GM23338 (cell line): ENCODE data around the gene FAM124B. TPM values are rescaled to one million over a fixed set of nuclear protein-coding genes. Genes with fewer than 3 reads are reported as not detected.

Experiments
- ATAC-seq: fragments of 200-7000 bp; cut with Tn5 transposase; 3 replicates; pipeline ENCODE4 v1.9.1; 2020
- DNase-seq: peaks from one replicate; pipeline ENCODE4 v3.0.0-alpha.2; 2015; ENCODE audit warnings: low spot score
- H2AFZ ChIP-seq: fragments of 200-600 bp; sonication (generic); 2 replicates; pipeline ENCODE4 v1.8.0; 2016; ENCODE audit warnings: antibody characterized with exemption, mild to moderate bottlenecking, moderate library complexity
- H3F3A ChIP-seq: fragments of 200-600 bp; sonication (generic); replicated peaks from 2 replicates; pipeline ENCODE4 v1.8.0; 2017; ENCODE audit warnings: antibody characterized with exemption, mixed run types, low read depth
- H3K27ac ChIP-seq: fragments of 200-600 bp; sonication (generic); 2 replicates; pipeline ENCODE4 v1.6.1; 2016; ENCODE audit warnings: low read depth
- H3K27me3 ChIP-seq: fragments of 200-600 bp; sonication (generic); 2 replicates; pipeline ENCODE4 v1.8.0; 2016; ENCODE audit warnings: mild to moderate bottlenecking, mixed run types, moderate library complexity; ENCODE audit not compliant: insufficient read depth
- H3K36me3 ChIP-seq: fragments of 200-600 bp; sonication (generic); 2 replicates; pipeline ENCODE4 v1.8.0; 2016; ENCODE audit warnings: mild to moderate bottlenecking; ENCODE audit not compliant: insufficient read depth
- H3K4me1 ChIP-seq: fragments of 200-600 bp; sonication (generic); 2 replicates; pipeline ENCODE4 v1.8.0; 2016; ENCODE audit warnings: mild to moderate bottlenecking, moderate library complexity; ENCODE audit not compliant: insufficient read depth
- H3K4me2 ChIP-seq: fragments of 200-600 bp; sonication (generic); 2 replicates; pipeline ENCODE4 v1.7.1; 2017; ENCODE audit warnings: mixed run types
- H3K4me3 ChIP-seq: fragments of 200-600 bp; sonication (generic); 2 replicates; pipeline ENCODE4 v1.6.1; 2016; ENCODE audit warnings: mixed run types
- H3K79me2 ChIP-seq: fragments of 200-600 bp; sonication (generic); replicated peaks from 2 replicates; pipeline ENCODE4 v1.8.0; 2017; ENCODE audit warnings: mild to moderate bottlenecking; ENCODE audit not compliant: insufficient read depth
- H3K9me2 ChIP-seq: fragments of 200-600 bp; sonication (generic); 2 replicates; pipeline ENCODE4 v1.8.0; 2017; ENCODE audit not compliant: insufficient read depth
- H4K20me1 ChIP-seq: fragments of 200-600 bp; sonication (generic); replicated peaks from 2 replicates; pipeline ENCODE4 v1.8.0; 2017; ENCODE audit warnings: mild to moderate bottlenecking; ENCODE audit not compliant: insufficient read depth
- H3K27ac Mint-ChIP-seq: 2 replicates; pipeline ENCODE4 v1.8.0; 2020; ENCODE audit warnings: inconsistent platforms, mild to moderate bottlenecking, moderate library complexity, mixed read lengths
- H3K27me3 Mint-ChIP-seq: 3 replicates; pipeline ENCODE4 v1.8.0; 2022; ENCODE audit warnings: low read depth, mild to moderate bottlenecking, moderate library complexity, mixed read lengths, inconsistent platforms; ENCODE audit not compliant: insufficient read depth, poor library complexity
- H3K36me3 Mint-ChIP-seq: 3 replicates; pipeline ENCODE4 v1.8.0; 2021; ENCODE audit warnings: low read depth, mild to moderate bottlenecking, inconsistent platforms, moderate library complexity, mixed read lengths
- H3K4me1 Mint-ChIP-seq: 3 replicates; pipeline ENCODE4 v1.8.0; 2020; ENCODE audit warnings: mild to moderate bottlenecking, inconsistent platforms, mixed read lengths
- H3K4me3 Mint-ChIP-seq: 3 replicates; pipeline ENCODE4 v1.8.0; 2021; ENCODE audit warnings: moderate library complexity, mild to moderate bottlenecking, inconsistent platforms, mixed read lengths
- H3K9me3 Mint-ChIP-seq: 3 replicates; pipeline ENCODE4 v1.8.0; 2020; ENCODE audit warnings: moderate library complexity, mild to moderate bottlenecking, inconsistent platforms, mixed read lengths
- CREB1 ChIP-seq: fragments of 250-450 bp; sonication (Bioruptor Pico); IDR thresholded peaks from 2 replicates; pipeline ENCODE4 v1.5.0; 2020; ENCODE audit warnings: low read depth, mild to moderate bottlenecking, moderate library complexity
- ETS1 ChIP-seq: IDR thresholded peaks from 2 replicates; pipeline ENCODE4 v1.6.1; 2016; ENCODE audit warnings: antibody characterized with exemption
- EZH2 ChIP-seq: fragments of 200-600 bp; sonication (generic); IDR thresholded peaks from one replicate; pipeline ENCODE4 v1.8.0; 2017; ENCODE audit warnings: antibody characterized with exemption, mild to moderate bottlenecking, low read depth; ENCODE audit not compliant: unreplicated experiment
- EZH2phosphoT487 ChIP-seq: fragments of 200-600 bp; sonication (generic); IDR thresholded peaks from one replicate; pipeline ENCODE4 v1.8.1; 2018; ENCODE audit warnings: antibody characterized with exemption; ENCODE audit not compliant: unreplicated experiment
- JUNB ChIP-seq: IDR thresholded peaks from one replicate; pipeline ENCODE4 v1.6.1; 2016; ENCODE audit warnings: antibody characterized with exemption; ENCODE audit not compliant: unreplicated experiment
- NANOG ChIP-seq: IDR thresholded peaks from 2 replicates; pipeline ENCODE4 v1.6.1; 2016; ENCODE audit warnings: antibody characterized with exemption, borderline replicate concordance
- POLR2AphosphoS5 ChIP-seq: IDR thresholded peaks from 2 replicates; pipeline ENCODE4 v1.6.1; 2016; ENCODE audit warnings: antibody characterized with exemption, low read depth
- STAT1 ChIP-seq: IDR thresholded peaks from one replicate; pipeline ENCODE4 v1.6.1; 2016; ENCODE audit warnings: antibody characterized with exemption; ENCODE audit not compliant: unreplicated experiment
- ZNF114 ChIP-seq: fragments of 250-450 bp; sonication (Bioruptor Pico); IDR thresholded peaks from 2 replicates; pipeline ENCODE4 v1.5.0; 2020; ENCODE audit warnings: mild to moderate bottlenecking, moderate library complexity
- ZNF331 ChIP-seq: fragments of 250-450 bp; sonication (Bioruptor Pico); IDR thresholded peaks from 2 replicates; pipeline ENCODE4 v1.5.0; 2020; ENCODE audit warnings: low read depth, mild to moderate bottlenecking, moderate library complexity
- ZNF462 ChIP-seq: fragments of 250-450 bp; sonication (Bioruptor Pico); IDR thresholded peaks from 2 replicates; pipeline ENCODE4 v1.5.0; 2020; ENCODE audit warnings: mild to moderate bottlenecking, moderate library complexity
- polyA plus RNA-seq: library from polyadenylated mRNA; unstranded; fragments of >200 nt; fragmentation: Nextera tagmentation; extraction: Ambion mirVana; gene quantifications from 2 replicates; pipeline ENCODE4 v1.2.1, GENCODE V29; 2016
- total RNA-seq: library from RNA; depleted of rRNA; stranded (reverse); fragments of >200 nt; shearing (Covaris generic); gene quantifications from 2 replicates; pipeline ENCODE4 v1.2.3, GENCODE V29; 2014

The FAM124B gene
- total and polyA plus RNA-seq, 2 experiments from 2014 or later, result 3.0 to 6.9 TPM

- Histone ChIP-seq H3K27me3 (no peaks in the 10 kb centered on the region), H3K9me2 (0 out of 2 replicates have a peak, but pooled peaks cover 8% of the 10 kb centered on the region), H3K36me3 (no peaks in the 10 kb centered on the region), H3K4me1 (peaks cover 8% of the 10 kb centered on the region; the same call in 1 of the 2 replicates), H3K79me2 (peaks cover 11% of the 10 kb centered on the region; the same call in 1 of the 2 replicates), H3K4me3 (no peak overlapping the region), H4K20me1 (no peaks in the 10 kb centered on the region), H3K4me2 (no peak overlapping the region), H3F3A (no peaks in the 10 kb centered on the region), H2AFZ (no peak overlapping the region), H3K27ac (no peak overlapping the region)
- no peak overlapping the region for H3K4me3 Mint-ChIP-seq
- no peaks in the 10 kb centered on the region for H3K27me3 Mint-ChIP-seq
- H3K36me3 Mint-ChIP-seq, result peaks cover 10% of the 10 kb centered on the region
- no peaks in the 10 kb centered on the region for H3K9me3 Mint-ChIP-seq
- ATAC-seq, result no peak
- no peak overlapping the region; the same call in 1 of the 2 replicates for H3K27ac Mint-ChIP-seq
- TF ChIP-seq ETS1 (no peak), CREB1 (CRISPR knock-in tag) (no peak), JUNB (no peak), ZNF114 (CRISPR knock-in tag) (no peak), NANOG (no peak), POLR2AphosphoS5 (no peak)
- no peak for DNase-seq
- peaks cover 12% of the 10 kb centered on the region for H3K4me1 Mint-ChIP-seq
Observed at GRCh38 chr2:224417947-224418346, 16.0 kb upstream of the FAM124B start.

GRCh38 chr2:224417361-224417729 lies 15.4 kb upstream of the FAM124B start:
- Histone ChIP-seq H3F3A (no peaks in the 10 kb centered on the region), H3K4me3 (no peak overlapping the region), H3K4me1 (peaks cover 8% of the 10 kb centered on the region; the same call in 1 of the 2 replicates), H2AFZ (no peak overlapping the region), H3K36me3 (no peaks in the 10 kb centered on the region), H3K79me2 (0 out of 2 replicates have a peak, but pooled peaks cover 7% of the 10 kb centered on the region), H3K27me3 (no peaks in the 10 kb centered on the region), H3K9me2 (0 out of 2 replicates have a peak, but pooled peaks cover 8% of the 10 kb centered on the region), H3K4me2 (no peak overlapping the region), H4K20me1 (no peaks in the 10 kb centered on the region), H3K27ac (peak overlapping the region; percentile 13; the same call in 1 of the 2 replicates)
- Mint-ChIP-seq H3K27ac (no peak overlapping the region; the same call in 1 of the 2 replicates), H3K36me3 (peaks cover 10% of the 10 kb centered on the region), H3K9me3 (no peaks in the 10 kb centered on the region), H3K27me3 (no peaks in the 10 kb centered on the region), H3K4me1 (peaks cover 12% of the 10 kb centered on the region), H3K4me3 (no peak overlapping the region)
- DNase-seq (peak; percentile 57), ATAC-seq (peak; percentile 44; the same call in 1 of the 3 replicates)
- TF ChIP-seq ETS1 (no peak), EZH2phosphoT487 (no peak), CREB1 (CRISPR knock-in tag) (no peak), ZNF462 (CRISPR knock-in tag) (no peak), EZH2 (no peak), NANOG (no peak; the same call in 1 of the 2 replicates), ZNF114 (CRISPR knock-in tag) (no peak), ZNF331 (CRISPR knock-in tag) (no peak), STAT1 (no peak), JUNB (no peak)
